SK-N-DZ (cell line): Measurements from ENCODE around the gene MT1E.
"Not testable (repeated sequence)": the region's sequence is repeated elsewhere in the genome, so short reads cannot be mapped to it uniquely, and the experiment has no call there.

Experiments used
- DNase-seq: peaks from one replicate; pipeline ENCODE4 v3.0.0-alpha.2; 2015; ENCODE audit warnings: low spot score

MT1E gene

GRCh38 chr16:56645311-56645710, 19.7 kb downstream of the MT1E start:
- DNase-seq, result no peak

GRCh38 chr16:56645838-56646237, 20.3 kb downstream of the MT1E start:
- DNase-seq, result no peak

- no peak for DNase-seq
These were observed 22.3 kb downstream of the MT1E start for GRCh38 chr16:56647641-56648431.

- DNase-seq, result no peak
These were observed 23.7 kb downstream of the MT1E start for GRCh38 chr16:56649271-56649670.

DNA sequence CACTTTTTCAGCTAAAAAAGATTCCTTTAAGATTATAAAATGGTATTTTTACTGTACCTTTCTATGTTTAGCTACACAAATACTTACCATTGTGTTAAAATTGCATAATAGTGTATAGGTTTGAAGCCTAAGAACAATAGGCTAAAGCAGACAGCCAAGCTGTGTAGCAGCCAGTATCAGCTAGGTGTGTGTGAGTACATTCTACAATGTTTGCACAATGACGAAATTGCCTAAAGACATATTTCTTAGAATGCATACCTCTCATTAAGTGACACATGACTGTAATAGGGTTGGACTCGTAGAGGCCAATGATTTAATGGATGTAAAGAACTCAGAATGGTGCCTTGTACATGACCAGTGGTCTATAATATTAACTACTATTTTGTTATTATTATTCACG, 24.2 kb downstream of the MT1E start:
- DNase-seq, result no peak

DNA sequence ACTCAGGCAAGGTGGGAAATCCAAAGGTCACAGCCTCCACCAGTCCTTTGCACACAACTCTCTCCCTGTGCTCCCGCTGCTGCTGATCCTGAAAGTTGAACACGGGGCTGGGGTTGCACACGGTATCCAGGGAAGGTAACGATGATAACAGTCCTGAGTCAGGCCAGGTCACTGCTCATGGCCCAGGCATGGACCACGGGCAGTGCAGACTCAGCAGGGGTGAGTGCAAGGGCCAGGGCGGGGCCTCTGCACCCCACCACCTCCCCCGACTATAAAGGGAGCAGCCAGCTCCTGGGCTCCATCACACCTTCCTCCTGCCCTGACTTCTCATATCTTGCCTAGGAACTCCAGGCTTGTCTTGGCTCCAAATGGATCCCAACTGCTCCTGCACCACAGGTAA, 26.0 kb downstream of the MT1E start, which contains the start of gene MT1B:
MT1B (plus strand) TSS at position 301 of the 400 bp plus-strand sequence; CDS start at position 369, 68 bp downstream.
- no peak for DNase-seq

GRCh38 chr16:56652600-56652999, 27.0 kb downstream of the MT1E start:
- no peak for DNase-seq

DNA sequence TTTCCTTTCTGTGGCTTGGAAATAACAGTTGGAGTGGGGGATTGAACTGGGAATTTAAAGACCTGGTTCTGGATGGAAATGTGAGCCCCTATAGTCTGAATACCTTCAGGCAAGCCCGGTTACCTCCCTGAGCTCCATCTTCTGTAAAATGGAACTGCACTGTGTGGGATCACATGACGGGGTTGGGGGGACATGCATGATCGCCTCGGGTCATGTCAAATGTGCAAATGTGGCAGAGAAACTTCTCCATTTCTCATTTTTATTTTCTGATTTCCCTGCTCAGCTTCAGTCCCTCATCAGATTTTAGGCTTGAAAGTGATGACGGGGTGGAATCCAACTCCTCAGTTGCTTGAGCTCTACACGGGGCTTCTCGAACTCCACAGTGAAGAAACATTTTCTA, 27.6 kb downstream of the MT1E start:
- DNase-seq, result no peak

DNA sequence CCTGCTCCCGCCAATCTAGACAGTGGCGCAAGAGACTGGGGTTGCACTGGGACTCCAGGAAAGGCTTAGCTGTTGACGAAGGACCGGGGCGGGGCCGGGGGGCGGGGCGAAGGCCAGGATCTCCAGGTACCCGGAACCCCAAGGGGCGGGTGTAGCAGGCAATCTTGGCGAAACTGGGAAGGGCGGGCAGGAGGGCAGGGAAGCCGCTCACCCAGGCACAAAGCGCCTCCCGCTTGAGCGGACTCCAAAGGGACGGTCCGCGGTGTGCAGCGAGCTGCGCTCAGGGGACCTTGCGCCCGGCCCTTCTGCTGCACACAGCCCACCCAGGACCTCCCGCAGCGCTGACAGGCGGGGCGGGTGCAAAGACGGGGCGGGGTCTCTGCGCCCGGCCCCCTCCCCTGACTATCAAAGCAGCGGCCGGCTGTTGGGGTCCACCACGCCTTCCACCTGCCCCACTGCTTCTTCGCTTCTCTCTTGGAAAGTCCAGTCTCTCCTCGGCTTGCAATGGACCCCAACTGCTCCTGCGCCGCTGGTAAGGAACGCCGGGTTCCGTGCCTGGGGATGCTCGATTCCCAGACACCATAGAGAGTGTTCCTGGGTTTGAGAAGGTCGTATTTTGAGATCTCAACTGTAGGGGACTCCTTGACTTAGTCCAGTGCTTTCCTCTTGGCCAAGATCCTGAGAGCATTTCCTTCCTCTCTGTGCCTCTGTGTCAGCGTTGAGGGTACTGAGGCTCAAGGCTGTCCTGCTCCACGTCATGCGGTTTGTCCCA, 32.2 kb downstream of the MT1E start, which contains the start of gene MT1F:
MT1F (plus strand) TSS at position 405 of the 772 bp plus-strand sequence; CDS start at position 505, 100 bp downstream.
- DNase-seq, result no peak

- DNase-seq, result no peak
These were observed 32.8 kb downstream of the MT1E start for GRCh38 chr16:56658327-56658875.

GRCh38 chr16:56662357-56663354, 37.1 kb downstream of the MT1E start:
- no peak for DNase-seq

DNA sequence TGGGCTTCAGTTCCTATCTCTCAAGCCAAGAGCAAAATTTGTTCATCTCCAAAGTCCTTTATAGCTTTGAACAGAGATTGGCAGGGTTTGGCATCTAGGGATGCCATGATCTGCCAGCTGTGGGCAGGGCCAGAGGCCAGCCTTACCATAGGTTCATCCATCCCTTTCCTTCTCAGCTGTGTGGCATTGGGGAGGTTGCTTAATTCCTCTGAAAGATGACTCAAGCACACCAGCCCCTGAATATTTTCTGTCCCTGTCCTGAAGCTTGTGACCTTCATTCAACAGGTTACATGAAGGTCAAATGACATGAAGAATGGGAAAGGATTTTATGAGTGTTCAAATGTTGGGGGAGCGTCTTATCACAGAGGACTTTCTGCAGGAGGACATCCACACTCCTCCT, 38.9 kb downstream of the MT1E start:
- no peak for DNase-seq

- DNase-seq, result not testable (repeated sequence)
These were observed 40.0 kb downstream of the MT1E start for GRCh38 chr16:56665286-56666261.

- DNase-seq, result no peak
These were observed 42.3 kb downstream of the MT1E start, which contains the start of gene MT1G for GRCh38 chr16:56667581-56668571. Gene MT1G, minus strand, starts transcription at chr16:56668065. Its CDS starts 72 bp downstream, at chr16:56667993.

DNA sequence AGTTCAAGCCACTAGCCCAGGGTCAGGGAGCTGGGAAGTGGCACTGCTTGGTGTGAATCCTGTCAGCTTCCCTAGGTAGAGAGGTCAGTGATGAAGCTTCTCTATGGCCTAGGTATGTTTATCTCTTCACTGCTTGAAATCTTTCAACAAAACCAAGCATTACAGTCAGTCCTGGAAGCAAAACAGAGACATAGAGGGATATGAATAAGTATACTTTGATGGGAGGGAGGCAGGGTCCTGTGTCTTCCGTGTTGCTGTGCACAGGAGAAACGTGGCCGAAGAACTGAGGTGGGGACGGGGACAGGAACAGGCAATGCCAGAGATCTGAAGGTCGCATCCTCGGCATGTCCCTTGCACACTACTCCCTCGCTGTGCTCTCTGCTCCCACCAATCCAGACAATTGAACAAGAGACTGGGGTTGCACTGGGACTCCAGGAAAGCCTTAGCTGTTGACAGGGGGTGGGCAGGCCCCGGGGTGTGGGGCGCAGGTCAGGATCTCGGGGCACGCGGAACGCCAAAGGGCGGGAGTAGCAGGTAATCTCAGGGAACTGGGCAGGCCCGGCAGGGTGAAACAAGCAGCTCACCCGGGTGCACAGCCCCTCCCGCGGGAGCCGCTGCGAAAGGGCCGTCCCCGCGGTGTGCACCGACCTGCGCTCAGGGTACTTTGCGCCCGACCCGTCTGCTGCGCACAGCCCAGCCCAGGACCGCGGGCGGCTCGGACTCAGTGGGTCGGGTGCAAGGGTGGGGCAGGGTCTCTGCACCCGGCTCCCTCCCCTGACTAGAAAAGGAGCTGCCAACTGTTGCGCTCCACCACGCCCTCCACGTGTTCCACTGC, 43.6 kb downstream of the MT1E start, which contains the start of gene MT1H:
MT1H (plus strand) TSS at position 810 of the 835 bp plus-strand sequence. CDS start 71 bp downstream, outside the sequence.
- no peak for DNase-seq

DNA sequence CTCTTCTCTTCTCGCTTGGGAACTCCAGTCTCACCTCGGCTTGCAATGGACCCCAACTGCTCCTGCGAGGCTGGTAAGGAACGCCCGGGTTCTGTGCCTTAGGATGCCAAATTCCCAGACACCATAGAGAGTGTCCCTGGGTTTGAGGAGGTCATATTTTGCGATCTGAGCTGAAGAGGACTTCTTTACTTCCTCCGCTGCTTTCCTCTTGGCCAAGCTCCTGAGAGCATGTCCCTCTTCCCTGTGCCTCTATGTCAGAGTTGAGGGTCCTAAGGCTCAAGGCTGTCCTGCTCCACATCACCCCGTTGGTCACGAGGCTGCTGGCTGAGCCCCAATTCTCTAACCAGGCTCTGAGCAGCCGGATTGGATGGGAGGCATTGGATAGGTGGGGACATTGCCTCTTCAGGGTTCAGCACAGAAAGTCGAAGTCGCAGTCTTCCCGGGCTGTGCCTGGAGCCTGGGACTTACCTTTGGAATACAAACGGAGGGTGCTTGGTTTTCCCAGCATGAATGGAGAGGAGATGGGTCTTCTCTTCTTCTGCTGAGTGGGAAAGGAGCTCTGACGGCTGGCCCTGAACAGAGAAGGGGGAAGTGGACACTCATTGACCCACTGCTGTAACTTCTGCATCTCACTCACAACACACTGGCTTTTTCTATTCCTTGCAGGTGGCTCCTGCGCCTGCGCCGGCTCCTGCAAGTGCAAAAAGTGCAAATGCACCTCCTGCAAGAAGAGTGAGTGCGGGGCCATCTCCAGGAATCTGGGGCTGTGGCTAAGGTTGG, 44.4 kb downstream of the MT1E start:
- DNase-seq, result no peak

- no peak for DNase-seq
These were observed 45.0 kb downstream of the MT1E start for GRCh38 chr16:56670620-56670934.
